Hypothalamus (tissue), 51 donors: ENCODE measurements around the gene TLE3.

Experiments
- DNase-seq, 51 donors: peaks; one replicate each; lab custom pipeline; 2025; lab: John Stamatoyannopoulos, UW

TLE3 gene

GRCh38 chr15:70017801-70018200, 79.9 kb downstream of the TLE3 start:
- no peak for DNase-seq

DNA sequence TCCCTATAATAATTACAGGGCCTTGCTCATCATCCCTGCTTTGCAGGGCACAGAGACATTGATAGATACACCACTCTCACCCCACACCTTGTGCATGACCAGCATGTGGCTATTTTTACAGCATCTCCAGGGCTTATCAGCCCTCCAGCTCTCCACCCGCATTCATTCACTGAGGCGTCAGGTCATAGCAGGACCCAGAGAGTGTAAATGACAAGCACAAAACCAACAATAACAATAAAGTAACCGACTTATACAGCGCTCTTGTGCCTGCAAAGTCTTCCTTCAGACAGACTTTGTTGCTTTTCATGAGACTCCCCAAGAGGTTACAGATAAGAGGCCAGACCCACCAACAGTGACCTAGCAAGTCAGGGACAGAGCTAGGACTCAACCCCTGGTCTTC, 80.7 kb downstream of the TLE3 start:
- no peak for DNase-seq

GRCh38 chr15:70016511-70016994, 81.2 kb downstream of the TLE3 start:
- DNase-seq, result no peak

DNA sequence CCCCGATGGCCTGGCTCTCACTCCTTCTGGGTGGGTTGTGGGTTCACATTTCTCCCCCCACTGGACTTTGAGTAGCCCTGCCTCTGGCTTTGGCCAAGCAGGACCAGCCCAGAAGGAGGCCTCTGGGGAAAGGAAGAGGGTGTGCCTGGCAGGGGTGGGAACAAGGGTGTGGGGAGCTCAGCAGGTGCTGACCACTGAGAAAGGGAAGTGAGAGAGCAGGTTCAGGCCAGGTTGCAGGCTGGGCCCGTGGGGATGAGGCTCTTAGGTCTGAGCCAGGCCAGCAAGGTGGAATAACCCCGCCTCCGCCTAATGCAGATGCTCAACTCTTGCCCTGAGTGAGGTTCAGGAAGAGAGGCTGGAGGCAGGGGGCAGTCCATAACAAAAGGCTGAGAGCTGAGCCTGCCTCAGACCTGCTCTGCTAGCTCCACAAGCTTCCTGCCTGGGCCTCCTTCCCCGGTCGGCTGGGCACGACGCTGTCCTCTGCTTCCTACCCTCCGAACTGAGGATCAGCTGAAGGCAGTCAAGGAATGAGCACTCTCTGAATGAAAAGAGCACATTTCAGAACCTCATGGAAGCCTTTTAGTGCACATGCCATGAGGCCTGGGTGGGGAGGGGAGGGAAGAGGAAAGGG, 82.7 kb downstream of the TLE3 start:
- no peak for DNase-seq

DNA sequence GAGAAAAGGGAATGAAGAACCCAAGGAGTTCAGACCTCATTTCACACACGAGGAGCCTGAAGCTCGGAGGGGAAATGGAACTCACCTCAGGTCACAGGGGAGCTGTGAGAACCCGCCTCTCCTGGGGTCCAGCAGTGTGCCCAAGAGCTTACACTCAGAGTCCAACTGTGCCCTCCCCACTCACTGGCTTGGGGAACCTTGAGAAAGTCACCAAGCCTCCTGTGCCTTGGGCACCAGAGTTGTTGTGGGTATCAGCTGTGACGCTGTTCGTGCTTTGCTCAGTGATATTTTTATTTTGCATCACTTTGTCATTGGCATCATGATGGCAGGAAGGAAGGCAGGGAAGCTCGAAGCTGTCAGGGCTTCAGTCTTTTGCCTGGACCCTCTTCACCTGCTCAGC, 83.4 kb downstream of the TLE3 start:
- DNase-seq, result no peak

DNA sequence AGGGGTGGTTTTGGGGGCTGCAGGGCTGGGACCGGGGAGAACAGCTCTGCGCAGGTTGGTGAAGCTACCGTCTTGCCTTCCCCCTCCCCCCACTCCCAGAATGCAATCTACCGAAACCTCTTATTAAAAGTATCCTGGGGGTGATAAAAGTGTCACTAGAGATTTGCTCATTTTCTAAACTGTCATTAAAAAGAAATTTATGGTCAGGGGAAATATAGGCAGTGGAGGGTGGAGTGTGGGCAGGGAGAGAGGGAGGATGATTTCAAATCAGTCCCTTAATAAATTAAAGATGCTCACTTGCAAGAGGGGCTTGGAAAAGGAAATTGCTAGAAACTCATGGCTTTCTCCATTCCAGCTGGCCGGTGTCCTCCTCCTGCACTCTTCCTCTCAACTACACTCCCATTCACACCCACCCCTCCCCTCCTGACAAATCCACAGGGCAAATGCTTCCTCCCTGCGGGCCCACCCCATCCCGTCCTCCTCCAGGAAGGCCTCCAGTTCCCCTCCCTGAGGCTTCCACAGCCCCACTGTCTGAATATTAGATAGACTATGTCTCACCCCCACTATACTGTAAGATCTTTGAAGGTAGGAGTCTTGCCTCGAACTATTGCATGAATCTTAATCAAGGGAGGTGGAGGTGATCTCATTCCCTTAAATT, 83.9 kb downstream of the TLE3 start:
- DNase-seq, result no peak

- DNase-seq, result no peak
These were observed 84.8 kb downstream of the TLE3 start for GRCh38 chr15:70012895-70013294.

DNA sequence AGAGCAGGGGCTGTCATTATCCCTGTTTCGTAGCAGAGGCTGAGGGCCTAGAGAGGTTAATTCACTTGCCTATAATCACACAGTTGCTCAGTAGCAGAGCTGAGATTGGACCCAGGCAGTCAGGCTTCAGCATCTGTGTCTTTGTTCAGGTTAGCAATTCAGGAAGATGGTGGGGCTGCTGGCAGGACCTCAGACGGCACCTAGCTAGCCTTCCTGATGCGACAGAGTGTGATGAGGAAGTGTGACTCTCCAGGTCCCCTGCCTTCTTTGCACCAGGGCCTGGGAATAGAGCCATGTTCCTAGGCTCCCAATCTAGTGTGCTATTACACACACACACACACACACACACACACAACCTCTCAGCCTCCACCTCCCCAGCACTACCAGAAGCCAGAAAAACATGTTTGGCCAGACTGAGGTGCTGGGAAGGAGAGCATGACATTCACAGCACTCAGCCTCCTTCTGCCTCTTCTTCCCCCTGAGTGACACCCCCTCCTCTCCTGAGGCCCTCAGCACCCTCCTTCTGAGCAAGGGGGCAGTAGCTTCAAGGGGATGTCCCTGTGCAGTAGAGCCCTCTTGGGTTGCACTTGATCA, 88.9 kb downstream of the TLE3 start:
- DNase-seq, result no peak

- no peak for DNase-seq
These were observed 91.2 kb downstream of the TLE3 start for GRCh38 chr15:70006259-70007147.

DNA sequence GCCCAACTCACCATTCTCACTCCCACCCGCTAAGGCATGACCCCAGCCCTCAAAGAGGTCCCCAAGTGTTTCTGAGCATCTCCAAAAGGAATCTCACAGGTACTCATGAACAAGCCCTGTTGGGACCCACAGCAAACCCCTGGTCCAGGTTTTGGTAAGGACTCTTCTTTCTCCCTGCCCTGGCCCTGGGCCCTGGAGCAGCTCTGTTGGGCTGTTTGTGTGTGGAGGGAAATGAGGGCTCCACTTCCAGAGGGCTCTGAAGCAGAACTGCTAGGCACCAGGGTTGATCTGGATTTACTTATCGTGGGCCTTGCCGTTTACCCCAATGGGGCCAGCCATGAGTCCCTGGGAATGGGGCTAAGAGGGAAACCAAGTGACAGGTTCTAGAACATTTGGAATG, 92.9 kb downstream of the TLE3 start:
- no peak for DNase-seq

GRCh38 chr15:70002897-70003296, 94.8 kb downstream of the TLE3 start:
- no peak for DNase-seq

- no peak for DNase-seq
These were observed 95.9 kb downstream of the TLE3 start for GRCh38 chr15:70001859-70002258.

DNA sequence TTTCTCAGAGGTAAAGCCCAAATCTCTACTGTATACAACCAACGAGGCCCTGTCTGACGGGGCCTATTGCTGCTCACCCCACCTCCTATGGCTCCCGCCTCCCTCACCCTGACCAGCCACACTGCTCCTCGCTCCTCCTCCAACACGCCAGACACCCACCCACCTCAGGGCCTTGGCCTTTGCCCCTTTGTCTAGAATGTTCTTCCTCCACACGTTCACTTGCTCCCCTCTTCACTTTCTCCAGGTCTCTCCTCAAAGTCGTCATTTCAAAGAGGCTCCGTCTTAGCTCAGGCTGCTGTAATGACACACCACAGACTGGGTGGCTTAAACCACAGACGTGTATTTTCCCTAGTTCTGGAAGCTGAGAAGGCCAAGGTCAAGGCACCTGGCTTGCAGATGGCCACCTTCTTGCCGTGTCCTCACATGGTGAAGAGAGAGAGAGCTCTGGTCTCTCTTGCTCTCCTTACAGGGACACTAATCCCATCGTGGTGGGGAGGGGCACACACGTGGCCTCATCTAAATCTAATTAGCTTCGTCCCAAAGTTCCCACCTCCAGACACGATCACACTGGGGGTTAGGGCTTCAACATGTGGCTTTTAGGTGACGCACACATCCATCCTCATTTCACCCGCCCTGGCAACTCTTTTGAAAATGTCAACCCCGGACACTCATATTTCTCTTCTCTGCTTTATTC, 98.2 kb downstream of the TLE3 start:
- DNase-seq, result no peak

DNA sequence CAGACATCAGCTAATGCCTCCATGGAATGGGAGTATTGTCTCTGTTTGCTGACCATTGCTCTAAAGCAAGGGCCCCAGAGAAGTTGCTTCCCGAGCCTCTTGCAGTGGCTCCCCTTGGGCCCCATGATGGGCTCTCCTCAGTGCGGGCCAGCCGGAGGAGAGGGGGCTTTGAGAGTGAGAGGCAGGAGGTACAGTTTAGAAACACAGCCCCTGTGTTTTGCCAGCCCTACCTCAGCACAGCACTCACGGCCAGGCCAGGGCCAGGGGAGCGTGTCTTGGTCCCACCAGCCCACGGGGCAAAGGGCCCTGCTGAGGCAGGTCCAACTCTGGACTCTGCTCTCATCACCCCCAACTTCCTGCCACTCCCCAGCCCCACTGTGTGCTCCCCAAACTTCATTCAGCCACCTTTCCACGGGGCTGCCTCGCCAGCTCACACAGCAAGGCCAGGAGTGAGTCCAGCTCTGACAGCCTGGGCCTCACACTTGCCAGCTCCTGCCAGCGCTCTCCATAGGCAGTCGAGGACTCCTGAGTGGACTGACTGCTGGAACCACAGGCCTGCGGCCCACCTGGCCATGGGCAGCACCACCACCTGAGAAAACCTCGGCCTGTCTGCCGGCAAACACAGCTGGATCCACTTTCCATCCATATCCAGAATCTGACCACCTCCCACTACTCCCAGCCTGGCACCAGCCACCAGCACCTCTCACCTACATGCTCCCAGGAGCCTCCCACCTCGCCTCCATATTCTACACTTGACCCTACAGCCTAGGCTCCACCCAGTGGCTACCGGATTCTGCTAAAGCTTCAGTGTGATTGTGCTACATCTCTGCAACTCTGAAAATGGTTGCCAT, 99.0 kb downstream of the TLE3 start:
- no peak for DNase-seq

GRCh38 chr15:69997813-69998212, 99.9 kb downstream of the TLE3 start:
- DNase-seq, result peak in 34 of 51 donors; percentile 3 to 83 (median 54)
